IPS DF 4.7 (cell line): ENCODE measurements around the gene DAB2IP.
"Not testable (repeated sequence)": the region's sequence is repeated elsewhere in the genome, so short reads cannot be mapped to it uniquely, and the experiment has no call there.

ENCODE experiments used
- DNase-seq: peaks from one replicate; pipeline ENCODE4 v3.0.0-alpha.2; 2013; ENCODE audit warnings: low spot score; ENCODE audit errors: extremely low read depth

DAB2IP gene

DNA sequence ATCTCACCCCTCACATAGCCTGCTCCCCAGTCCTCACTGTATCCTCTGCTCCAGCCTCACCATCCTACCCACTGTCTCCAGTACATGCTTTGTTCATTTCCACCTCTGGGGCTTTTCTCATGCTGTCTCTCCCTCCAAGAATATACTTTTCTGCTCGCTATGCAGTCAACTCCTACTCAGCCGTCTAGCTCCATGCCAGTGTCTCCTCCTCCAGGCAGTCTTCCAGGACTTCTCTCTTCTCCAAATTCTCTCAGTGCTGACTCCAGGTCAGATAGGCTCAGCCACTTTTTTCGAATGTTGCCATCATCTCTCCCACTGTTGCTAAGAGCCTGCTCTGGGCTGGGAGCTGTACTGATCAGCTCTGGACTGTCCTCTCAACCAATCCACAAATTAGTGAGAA lies 8.0 kb upstream of the DAB2IP start:
- no peak for DNase-seq

DNA sequence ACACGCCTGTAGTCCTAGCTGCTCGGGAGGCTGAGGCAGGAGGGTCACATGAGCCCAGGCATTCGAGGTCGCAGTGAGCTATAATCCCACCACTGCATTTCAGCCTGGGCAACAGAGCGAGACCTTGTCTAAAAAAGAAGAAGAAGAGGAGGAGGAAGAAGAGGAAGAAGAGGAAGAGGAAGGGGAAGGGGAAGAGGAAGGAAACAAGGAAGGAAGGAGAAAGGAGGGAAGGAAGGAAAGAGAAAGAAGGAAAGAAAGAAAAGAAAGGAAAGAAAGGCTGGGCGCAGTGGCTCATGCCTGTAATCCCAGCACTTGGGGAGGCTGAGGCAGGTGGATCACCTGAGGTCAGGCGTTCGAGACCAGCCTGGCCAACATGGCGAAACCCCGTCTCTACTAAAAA lies 7.4 kb upstream of the DAB2IP start:
- not testable (repeated sequence) for DNase-seq

DNA sequence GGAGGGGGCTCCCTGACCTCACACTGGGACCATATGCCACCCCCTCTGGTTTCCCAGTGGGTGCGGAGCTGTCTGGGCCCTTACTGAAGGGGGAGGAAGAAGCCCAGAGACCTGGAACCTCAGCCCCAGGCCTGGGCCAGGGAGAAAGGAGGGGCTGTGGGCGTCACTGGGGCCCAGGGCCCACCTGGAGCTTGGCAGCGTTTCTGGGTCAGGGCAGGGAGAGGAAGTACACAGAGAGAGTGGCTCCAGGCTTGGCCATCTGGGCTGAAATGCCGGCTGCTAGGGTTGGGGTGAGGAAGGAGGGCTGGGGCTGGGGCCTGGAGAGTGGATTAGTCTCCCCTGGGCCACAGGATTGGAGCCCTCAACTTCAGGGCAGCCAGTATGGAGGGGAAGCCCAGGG lies 6.4 kb upstream of the DAB2IP start:
- no peak for DNase-seq

DNA sequence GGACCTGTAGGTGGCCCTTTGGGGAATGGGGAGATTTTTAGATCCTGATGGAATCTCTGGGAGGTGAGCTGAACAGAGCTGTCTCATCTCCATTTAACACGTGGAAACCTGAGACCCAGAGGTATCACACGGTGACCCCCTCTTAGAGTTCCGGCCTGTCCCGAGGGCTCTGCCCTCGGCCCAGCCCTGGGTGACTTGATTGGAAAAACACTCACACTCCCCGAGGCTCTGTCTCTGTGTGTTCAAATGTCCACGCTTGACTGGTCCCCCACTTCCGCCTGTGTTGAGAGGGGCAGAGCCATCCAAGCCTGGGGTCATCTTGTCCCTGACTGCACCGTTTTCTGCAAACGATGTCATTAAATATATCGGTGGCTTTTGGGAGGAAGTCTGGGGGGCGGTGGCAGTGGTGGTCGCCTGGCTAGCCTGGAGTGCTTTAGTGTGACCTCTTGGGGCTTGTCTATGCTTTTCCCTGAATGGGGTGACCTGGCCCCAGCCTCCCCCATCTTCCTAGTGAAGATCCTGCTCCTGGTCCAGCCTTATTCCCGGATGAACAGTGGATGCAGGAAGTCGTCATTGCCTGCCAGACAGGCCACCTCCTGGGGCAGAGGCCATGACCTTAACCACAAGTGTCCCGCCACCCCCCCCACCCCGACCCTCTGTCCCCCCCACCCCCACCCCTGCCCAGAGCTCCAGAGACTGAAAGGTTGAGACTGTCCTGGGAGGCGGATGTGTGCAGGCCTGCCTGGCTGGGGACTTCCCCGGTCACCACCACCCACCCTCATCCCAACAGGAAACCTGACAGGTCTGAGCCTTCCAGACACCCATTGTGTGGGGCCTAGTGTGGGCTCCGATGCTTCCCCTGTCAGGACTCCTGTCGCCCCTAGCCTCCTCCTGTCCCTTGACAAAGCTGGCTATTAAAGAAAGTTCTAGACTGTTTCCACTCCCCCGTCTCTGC lies 5.3 kb upstream of the DAB2IP start:
- DNase-seq: no peak

DNA sequence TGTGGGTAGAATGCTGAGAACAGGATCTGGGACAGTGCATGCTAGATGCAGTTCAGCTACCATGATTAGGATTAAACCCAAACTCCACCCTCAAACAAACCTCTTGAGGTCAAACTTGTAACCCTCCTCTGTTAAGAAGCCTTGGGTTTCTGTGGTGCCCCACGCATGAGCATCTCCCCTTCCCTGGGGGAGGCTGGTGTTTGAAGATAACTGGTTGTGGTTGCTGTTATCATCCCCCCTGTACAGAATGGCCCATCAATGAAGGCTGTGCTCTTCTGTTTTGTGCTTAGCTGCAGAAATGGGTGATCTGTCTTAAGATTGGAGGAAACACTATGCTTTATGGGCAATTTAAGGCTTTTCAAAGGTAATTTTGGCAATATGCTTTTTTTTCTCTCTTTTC lies 4.4 kb upstream of the DAB2IP start:
- no peak for DNase-seq

DNA sequence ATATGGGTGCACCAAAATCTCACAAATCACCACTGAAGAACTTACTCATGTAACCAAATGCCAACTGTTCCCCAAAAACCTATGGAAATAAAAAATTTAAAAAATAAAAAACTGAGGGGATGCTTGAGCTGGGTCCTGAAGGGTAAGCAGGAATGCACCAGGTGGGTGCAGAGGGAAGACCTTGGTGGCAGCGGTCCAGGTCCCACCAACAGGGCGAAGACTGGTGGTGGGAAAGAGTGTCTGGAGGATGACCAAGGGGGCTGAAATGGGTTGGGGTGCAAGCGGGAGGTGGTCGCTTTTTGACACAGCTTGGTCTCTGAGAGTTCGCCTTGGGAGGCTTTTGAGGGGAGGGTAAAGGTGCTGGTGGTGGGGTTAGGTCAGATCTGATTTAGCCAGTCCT lies 3.3 kb upstream of the DAB2IP start:
- no peak for DNase-seq

DNA sequence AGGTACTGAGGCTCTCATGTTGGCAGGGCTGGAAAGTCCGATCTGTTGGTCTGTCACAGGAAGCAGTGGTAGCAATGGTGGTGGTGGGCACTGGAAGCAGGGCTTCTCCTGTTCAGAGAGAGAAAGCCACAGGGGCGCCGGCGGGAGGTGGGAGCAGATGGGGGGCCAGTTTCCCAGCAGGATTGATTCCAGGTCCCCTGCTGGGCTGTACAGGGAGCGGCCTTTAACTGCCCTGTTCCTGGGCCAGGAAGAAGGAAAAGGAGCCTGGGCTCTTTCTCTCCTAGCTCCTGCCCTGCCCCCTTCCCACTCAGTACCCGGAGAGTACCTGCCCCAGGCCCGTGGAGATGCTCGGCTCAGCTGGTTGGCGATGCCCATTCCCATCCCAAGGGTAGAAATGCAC lies 2.6 kb upstream of the DAB2IP start:
- DNase-seq: no peak

DNA sequence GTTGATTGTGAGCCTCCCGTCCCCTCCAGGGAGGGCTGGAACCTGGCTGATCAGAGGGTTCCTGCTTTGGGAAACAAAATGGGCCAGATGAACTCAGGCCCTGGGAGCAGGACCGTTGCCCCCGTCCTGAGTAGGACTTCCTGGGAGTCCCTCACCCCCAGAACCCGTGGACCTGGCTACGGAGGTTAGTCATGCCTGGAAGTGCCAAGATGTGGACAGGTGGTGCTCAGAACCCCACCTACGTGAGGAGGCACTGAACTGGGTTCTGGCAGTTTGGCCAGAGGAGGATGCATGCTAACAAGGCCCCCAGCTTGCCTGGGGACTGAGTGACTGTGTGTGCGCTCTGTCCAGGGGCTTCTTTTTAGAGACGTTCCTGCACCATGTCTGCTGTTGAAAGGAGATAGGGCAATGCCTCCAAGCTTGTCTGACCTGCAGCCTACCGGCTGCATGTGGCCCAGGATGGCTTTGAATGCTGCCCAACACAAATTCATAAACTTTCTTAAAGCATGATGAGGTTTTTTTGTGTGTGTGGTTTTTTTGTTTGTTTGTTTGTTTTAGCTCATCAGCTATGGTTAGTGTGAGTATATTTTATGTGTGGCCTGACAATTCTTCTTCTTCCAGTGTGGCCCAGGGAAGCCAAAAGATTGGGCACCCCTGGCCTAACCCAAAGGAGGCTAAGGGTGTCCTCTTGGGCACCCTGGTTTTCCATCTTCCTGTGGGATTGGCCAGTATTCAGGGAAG lies 1.8 kb upstream of the DAB2IP start:
- DNase-seq: no peak

DNA sequence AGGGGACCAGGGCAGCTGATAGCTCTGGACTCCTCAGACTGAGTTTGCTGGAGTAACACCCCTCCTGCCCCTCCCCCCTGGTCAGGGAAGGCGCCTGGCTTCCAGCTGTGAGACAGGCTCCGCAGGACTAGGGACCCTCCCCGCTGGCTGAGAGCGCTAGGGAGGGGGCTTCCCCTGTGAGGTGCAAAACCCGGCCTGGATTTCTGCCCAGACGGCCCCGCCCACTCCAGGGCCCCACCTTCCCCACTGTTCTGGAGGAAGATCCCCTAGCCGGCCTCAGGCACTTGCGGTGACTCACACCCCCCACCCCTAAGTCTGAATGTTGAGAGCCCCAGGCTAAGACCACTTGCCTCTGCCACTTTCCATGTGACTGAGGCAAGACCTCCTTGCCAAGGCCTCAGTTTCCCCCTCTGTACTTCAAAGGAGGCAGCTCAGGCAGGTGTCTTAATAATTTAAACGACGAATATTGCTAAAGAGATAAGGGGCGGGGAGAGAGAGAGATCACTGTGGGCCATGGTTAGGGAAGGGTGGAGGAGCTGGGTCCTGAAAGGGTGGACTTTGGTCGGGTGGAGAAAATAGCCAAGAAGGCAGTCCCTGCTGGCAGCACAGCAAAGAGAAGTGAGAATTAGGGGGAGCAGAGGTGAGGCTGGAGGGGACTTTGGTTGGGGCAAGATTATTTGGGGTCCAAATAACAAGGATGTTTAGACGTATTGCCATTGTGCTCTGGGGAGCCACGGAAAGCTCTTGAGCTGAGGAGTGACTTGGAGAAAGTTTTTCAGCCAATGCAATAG lies 1.0 kb upstream of the DAB2IP start:
- no peak for DNase-seq

DNA sequence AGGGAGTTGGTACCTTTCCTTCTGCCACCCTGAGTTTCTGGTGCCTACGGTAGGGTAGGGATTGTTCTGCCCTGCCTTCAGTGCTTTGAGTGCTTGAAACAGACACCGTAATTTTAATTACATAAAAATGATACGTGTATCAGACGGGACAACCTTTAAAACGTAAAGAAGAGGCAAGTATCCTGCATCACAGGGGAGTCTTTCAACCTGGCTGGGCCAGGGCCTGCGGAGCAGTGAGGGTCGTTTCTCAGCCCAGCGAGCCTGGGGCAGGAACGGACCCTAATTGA lies 483 bp upstream of the DAB2IP start:
- DNase-seq: no peak

DNA sequence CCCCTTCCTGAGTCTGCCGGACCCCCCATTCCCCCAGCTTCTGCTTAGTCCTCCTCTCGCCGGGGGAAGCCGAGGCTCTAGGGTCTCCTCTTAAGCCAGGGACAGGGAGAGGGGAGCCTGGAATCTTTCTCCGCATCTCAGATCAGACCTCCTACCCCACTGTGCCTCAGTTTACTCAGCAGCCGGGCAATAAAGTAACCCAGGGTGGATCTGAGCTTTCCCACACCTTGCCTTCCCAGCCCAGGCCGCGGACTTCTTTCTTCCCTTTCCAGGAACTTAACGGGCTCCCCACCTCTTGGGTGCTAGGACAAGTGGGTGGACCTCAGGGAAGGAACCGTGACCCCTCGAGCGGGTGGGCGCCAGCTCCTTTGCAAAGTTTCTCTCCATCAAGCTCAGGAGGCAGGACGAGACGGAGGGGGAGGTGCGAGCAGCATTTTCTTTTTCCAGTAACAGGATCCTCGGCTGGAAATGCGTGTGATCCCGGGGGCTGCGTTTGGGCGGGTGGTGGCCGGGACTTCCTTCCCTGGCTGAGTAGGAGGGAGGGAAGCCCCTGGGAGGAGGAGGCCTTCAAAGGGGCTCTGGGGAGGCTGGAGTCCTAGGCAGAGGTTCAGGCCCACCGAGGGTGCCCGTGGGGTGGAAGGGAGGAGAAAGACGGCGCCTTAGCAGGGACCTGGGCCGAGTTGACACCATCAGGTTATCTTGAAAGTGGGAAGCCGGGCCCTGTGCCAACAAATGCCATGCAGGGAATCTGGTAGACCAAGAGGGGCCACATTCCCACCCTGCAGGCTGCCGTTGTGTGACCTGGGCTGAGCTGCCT lies 795 bp downstream of the DAB2IP start:
- no peak for DNase-seq

DNA sequence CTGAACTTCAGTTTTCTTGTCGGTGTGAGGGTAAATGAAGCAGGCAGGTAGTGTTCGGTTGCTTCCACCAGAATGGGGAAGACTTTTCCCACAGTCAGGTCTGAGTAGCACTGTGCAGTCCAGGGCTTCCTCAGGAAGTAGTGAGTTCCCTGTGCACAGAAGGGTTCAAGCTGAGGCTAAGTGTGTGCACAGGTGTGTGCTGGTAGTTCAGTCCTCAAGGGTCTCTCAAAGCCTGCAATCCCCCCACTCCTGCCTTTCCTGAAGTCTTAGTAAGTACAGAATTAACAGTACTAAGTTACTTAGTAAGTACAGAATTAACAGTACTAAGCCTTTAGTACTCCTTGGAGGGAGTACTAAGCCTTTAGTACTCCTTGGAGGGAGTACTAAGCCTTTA lies 1.4 kb downstream of the DAB2IP start:
- no peak for DNase-seq

DNA sequence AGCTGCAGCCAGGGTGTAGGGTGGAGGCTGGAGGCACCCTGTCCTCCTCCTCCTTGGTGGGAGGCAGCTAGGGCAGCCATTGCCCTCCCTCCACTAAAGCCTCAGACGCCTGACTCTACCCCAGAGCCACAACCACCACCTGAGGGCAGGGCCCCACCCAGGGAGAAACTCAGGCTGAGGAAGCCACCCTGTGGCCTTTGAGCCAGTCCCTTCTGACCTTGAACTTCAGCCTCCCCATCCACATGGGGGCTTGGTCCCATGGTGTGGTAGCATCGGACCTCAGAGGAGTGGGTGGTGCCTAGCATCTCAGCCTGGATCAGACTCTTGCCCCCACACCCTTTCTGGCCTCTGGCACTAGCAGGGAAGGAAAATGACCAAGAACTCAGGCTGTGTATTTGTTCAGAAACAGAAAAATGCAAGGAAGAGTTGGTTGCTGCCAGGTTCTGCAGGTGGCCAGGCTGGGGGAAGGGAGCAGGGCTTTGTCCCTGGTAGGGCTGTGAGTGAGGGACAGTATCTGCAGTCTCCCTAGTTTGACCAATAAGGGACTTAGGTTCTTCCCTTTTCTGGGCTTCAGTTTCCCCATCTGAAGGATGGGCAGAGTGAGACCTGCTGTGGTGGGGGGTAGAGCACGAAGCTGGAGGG lies 3.2 kb downstream of the DAB2IP start:
- DNase-seq: no peak

DNA sequence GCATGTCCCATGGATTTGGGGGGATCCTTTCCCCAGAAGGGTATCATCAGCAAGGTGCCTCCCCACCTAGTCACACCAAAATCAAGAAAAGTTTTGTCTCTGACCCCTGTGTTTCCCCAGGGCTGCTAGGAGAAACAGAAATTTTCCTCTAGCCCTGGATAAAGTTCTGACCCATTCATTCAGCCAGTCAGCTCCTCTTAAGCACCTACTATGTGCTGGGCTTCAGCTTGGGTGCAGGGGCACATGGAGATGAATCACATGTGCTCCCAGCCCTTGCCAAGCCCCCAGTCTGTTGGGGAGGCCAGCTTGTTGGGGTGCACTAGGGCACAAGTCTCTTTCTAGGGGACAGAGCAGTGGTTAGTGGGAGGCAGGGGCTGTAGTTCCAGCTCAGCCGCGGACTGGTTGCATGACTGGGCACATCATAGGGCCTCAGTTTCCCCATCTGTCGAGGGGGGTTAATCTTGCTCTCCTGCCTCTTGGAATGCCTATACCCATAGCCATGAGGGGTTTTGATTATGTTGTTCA lies 3.9 kb downstream of the DAB2IP start:
- no peak for DNase-seq

DNA sequence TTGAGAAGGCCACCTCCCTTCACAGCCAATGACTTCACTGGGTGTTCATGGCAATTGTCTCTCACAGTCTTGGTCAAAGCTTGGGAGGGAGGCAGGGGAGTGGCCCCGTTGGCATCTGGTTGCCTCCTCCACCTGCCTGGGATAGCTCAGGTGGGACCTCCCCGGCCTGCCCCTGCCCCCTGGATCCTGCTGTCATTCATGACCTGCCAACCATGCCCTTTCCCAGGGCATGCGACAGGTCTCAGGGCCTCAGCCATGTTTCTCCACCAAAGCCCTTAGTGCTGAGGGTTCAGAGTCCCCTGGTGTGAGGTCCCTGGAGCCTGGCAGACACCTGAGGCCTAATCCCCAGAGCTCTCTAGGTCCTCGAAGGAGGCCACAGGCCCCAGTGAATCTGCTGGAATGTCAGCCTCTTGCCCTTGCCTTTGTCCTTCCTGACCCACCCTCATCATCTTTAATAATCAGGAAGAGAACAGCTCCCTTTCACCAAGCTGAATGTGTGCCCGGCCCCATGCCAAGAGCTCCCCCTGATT lies 5.6 kb downstream of the DAB2IP start:
- DNase-seq: no peak

DNA sequence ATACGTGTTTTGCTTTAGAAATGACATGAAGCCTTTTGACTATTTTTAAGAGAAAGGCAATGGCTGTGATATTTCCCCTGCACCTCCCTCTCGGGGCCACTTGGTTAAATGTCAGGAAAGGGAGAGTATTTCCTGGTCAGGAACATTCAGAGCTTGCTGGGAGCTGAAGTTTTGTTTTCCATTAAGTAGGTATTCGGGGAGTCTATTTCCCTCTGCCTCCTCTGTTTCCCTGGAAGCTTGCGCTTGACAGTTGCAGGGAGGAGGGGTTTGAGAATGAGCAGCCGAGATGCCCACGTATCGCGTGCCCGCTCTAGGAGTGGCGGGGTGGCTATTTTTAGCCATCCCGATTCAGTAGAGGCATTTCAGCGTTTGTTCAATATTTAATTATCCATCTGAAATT lies 6.7 kb downstream of the DAB2IP start:
- DNase-seq: no peak

DNA sequence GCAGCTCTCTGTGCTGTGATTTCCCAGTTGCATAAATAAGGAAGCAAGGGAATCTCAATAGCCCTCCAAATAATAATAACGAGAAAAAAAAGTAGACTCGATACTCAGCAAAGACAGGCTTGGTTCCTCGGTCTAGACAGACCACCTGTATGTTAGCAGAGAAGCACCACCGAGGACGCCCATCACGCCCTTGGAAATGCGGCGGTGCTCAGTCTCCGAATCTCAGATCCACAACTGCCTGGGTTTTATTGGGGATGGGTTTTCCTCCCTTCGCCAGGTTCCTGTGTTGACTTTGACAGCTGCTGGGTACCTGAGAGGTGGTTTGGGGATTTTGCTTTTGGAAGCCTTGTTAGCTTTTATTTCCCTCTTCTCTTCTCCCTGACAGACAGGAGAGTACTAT lies 7.2 kb downstream of the DAB2IP start:
- no peak for DNase-seq

DNA sequence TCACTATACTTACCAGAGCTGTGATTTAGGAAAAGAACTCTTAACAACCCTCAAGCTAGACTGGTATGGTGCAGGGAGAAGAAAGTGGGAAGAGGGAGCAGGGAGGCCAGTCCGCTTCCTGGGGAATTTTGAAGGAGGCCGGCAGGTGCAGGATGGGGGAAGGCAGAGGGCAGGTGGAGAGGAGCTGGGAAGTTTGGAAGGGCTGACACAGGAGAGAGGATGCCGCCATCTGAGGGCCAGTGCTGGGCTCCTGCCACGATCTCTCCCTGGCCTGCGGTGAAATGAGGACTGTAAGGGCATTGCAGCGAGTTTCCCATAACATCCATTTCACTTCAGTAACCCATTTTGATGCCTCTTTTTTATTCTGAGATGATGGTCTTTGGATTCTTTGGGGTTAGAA lies 8.9 kb downstream of the DAB2IP start:
- no peak for DNase-seq

DNA sequence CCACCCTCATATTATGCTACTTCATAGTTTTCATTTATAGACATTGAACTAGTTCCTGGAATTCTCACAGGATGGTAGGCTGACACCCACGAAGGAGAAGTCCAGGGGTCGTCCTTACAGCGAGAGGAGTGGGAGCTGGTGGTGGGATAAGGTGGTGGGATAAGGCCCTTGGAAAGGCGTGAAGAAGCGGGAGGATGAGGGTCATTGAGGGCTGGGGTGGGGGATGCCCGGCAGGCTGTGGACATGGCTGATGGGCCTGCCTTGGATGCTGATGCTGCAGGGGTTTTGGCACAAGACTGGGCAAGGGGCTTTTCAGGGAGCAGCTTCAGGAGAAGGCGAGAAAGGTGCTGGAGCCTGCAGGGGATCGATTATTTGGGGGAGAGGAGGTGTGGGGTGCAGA lies 9.4 kb downstream of the DAB2IP start:
- DNase-seq: no peak

DNA sequence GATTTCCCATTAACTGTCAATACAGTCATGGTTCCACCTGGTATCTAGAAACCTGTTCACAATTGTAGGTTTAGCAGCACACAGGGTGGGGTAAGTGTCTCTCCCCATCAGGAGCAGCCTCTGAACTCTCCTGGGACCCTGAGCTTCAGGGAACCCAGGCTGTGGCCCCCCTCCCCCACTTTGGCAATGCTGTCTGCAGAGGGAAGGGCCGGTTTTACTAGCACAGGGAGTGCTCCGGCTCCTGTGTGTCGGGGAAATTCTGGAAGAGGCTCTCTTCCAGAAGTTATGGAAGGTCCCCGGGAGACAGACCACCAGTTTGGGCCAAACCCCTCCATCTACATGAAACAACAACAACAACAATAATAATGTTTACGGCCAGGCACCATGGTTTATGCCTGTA lies 9.9 kb downstream of the DAB2IP start:
- no peak for DNase-seq
